Measurements from ENCODE around the gene BLACAT1.

Gene BLACAT1

DNA sequence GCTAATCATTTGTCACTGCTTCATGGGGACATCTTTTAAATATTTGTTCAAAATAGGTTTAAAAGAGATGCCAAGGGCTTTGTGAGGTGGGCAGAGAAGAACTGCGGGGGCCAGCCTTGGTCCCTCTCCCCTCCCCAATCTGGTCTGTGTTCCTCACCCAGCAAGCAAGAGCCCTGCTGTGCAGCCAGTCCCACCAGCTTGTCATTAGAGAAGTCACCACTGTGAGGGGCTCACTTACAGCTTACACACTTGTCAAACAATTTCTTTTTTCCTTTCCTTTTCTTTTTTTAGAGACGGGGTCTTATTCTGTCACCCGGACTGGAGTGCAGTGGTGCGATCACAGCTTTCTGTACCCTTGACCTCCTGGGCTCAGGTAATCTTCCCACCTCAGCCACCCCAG is 38.3 kb upstream of the BLACAT1 start:
- Histone ChIP-seq H3K27me3 (replicated peaks; ENCODE audit: control insufficient read depth, insufficient read depth, low read length) (peaks cover 7% of the 10 kb centered on the region), H3K4me3 (replicated peaks; ENCODE audit: low read depth, low read length) (no peak overlapping the region), H3K36me3 (ENCODE audit: control insufficient read depth, insufficient read depth, low read length) (no peaks in the 10 kb centered on the region)
- no peak for DNase-seq (ENCODE audit: extremely low read depth, insufficient read length)
- TF ChIP-seq, protein P1, sequence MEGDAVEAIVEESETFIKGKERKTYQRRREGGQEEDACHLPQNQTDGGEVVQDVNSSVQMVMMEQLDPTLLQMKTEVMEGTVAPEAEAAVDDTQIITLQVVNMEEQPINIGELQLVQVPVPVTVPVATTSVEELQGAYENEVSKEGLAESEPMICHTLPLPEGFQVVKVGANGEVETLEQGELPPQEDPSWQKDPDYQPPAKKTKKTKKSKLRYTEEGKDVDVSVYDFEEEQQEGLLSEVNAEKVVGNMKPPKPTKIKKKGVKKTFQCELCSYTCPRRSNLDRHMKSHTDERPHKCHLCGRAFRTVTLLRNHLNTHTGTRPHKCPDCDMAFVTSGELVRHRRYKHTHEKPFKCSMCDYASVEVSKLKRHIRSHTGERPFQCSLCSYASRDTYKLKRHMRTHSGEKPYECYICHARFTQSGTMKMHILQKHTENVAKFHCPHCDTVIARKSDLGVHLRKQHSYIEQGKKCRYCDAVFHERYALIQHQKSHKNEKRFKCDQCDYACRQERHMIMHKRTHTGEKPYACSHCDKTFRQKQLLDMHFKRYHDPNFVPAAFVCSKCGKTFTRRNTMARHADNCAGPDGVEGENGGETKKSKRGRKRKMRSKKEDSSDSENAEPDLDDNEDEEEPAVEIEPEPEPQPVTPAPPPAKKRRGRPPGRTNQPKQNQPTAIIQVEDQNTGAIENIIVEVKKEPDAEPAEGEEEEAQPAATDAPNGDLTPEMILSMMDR (IDR thresholded peaks at IDR 0.05; ENCODE audit: insufficient read depth, low read length, poor library complexity, severe bottlenecking): no peak

DNA sequence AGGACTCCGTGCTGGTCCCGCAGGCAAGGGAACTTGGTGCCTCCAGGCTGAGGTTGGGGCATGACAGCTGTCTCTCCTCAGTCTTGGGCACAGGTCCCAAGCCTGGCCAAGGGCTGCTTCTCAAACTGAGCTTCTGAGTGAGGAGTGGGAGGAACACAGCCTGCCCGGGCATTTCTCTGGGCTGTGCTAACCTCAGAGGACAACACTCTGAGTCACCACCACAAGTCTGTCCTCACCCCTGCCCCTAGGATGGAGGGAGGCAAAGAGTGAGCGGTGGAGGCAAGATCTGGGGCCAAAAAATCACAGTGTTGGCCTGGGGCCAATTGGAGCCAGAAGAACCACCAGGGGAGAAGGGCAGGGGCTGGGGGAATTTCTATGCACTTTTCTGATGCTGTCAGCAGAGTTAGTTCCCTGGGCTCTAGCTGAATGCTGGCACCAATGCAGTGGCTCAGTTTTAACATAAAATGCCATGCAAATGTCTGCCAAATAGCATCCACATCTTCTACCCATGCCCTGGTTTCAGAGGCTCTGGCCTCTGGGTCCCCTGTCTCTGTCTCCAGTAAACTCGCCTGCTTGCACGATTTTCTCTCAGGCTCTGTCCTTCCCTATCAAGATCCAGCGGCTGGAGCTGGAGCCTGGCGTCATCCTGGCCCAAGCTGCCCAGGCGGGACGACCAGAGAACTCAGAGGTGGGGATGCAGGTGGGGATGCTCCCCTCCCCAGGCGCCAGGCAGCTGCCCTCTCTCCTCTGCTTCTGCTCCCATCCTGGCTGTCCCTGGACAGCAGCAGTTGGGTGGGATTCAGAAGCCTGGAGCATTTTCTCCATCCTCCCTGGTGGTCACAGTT is 37.6 kb upstream of the BLACAT1 start:
- TF ChIP-seq, protein P1 (IDR thresholded peaks at IDR 0.05; ENCODE audit: insufficient read depth, low read length, poor library complexity, severe bottlenecking): no peak
- no peak overlapping the region for H3K4me3 ChIP-seq (replicated peaks; ENCODE audit: low read depth, low read length)
- no peak for DNase-seq (ENCODE audit: extremely low read depth, insufficient read length)

DNA sequence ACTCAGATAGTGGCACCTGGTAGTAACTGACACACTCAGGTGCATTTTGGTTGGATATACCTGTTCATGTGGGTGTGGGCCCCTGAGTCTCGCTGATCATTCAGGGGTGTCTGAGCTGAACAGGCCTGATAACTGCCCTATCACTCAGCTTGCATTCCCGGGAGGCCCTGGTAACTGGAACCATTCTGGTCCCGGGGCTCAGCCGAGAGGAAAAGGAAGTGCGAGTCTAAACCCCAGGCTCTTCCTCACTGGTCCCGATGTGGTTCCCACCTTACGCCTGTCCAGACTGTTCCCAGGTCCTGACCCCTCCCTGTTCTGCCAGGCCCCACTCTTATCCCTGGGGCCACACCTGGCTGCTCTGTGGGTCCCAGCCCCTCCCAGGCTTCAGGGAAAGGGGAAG is 36.9 kb upstream of the BLACAT1 start:
- TF ChIP-seq, protein P1 (IDR thresholded peaks at IDR 0.05; ENCODE audit: insufficient read depth, low read length, poor library complexity, severe bottlenecking): no peak
- H3K36me3 ChIP-seq (ENCODE audit: control insufficient read depth, insufficient read depth, low read length): no peaks in the 10 kb centered on the region
- H3K4me3 ChIP-seq (replicated peaks; ENCODE audit: low read depth, low read length): no peak overlapping the region
- H3K27me3 ChIP-seq (replicated peaks; ENCODE audit: control insufficient read depth, insufficient read depth, low read length): peaks cover 7% of the 10 kb centered on the region
- DNase-seq (ENCODE audit: extremely low read depth, insufficient read length): no peak

More for the DNA sequence above, 37.6 kb upstream of the BLACAT1 start:
- H3K36me3 ChIP-seq (ENCODE audit: control insufficient read depth, insufficient read depth, low read length): no peaks in the 10 kb centered on the region
- peaks cover 7% of the 10 kb centered on the region for H3K27me3 ChIP-seq (replicated peaks; ENCODE audit: control insufficient read depth, insufficient read depth, low read length)

DNA sequence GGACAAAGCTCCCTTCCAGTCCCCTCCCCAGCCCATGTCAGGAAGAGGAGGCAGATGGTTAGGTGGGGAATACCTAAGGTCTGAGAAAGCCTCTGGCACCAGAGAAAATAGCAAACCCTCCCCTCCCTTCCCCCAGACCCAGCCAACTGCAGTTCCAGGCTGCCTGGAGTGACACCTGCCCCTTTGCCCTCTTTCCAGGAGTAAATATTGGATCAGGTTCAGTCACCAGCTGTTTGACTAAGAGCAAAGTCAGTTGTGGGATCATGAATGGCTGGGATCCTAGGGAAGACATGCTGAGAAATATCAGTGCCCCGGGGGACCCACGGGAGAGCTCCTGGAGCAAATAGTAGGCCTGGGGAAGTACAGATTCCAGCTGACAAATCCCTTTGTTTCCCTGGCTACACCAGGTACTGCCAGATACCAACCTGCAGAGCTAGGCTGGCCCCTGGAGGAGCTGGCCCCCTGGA is 36.4 kb upstream of the BLACAT1 start:
- Histone ChIP-seq H3K4me3 (replicated peaks; ENCODE audit: low read depth, low read length) (no peak overlapping the region), H3K27me3 (replicated peaks; ENCODE audit: control insufficient read depth, insufficient read depth, low read length) (peaks cover 7% of the 10 kb centered on the region)
- DNase-seq (ENCODE audit: extremely low read depth, insufficient read length): no peak

DNA sequence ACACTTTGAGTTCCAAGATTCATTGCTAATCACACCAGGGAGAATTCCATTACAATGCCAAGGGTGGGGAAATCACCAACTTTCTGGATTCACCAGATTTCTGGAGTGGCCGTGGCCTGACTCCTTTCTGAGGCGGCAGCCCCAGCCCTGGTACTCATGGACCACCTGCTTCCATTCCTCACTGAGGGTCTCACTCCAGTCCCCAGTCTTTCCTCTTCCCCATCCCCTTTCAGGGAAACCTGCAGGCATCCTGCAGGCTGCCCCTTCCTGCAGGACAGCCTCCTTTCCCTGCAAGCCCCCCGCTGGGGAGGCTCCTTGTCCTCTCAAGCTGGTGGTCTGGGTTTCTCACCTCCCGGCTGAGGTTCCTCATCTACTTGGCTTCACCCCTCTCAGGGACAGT is 35.9 kb upstream of the BLACAT1 start:
- H3K27me3 ChIP-seq (replicated peaks; ENCODE audit: control insufficient read depth, insufficient read depth, low read length): peaks cover 7% of the 10 kb centered on the region
- TF ChIP-seq, protein P1 (IDR thresholded peaks at IDR 0.05; ENCODE audit: insufficient read depth, low read length, poor library complexity, severe bottlenecking): no peak
- H3K4me3 ChIP-seq (replicated peaks; ENCODE audit: low read depth, low read length): no peak overlapping the region
- DNase-seq (ENCODE audit: extremely low read depth, insufficient read length): no peak
- H3K36me3 ChIP-seq (ENCODE audit: control insufficient read depth, insufficient read depth, low read length): no peaks in the 10 kb centered on the region

More for the DNA sequence above, 36.4 kb upstream of the BLACAT1 start:
- no peaks in the 10 kb centered on the region for H3K36me3 ChIP-seq (ENCODE audit: control insufficient read depth, insufficient read depth, low read length)
- TF ChIP-seq, protein P1 (IDR thresholded peaks at IDR 0.05; ENCODE audit: insufficient read depth, low read length, poor library complexity, severe bottlenecking): no peak

All from GM06990 (cell line).